ENCODE data around the gene TEKT1.

Gene TEKT1

DNA sequence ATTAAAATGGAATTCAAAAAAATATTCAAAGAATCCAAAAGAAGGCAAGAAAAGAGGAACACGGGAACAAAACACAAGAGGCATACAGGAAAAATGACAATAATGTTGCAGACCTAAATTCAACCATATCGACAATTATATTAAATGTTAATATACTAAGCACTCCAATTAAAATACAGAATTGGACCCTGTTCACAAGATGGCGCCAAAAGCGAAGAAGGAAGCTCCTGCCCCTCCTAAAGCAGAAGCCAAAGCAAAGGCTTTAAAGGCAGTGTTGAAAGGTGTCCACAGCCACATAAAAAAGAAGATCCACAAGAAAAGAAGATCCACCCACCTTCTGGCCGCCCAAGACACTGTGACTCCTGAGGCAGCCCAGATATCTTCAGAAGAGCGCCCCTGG is 82.0 kb downstream of the TEKT1 start:
- no peak for DNase-seq (ENCODE audit: insufficient read length, low spot score)
- TF ChIP-seq, protein P1, sequence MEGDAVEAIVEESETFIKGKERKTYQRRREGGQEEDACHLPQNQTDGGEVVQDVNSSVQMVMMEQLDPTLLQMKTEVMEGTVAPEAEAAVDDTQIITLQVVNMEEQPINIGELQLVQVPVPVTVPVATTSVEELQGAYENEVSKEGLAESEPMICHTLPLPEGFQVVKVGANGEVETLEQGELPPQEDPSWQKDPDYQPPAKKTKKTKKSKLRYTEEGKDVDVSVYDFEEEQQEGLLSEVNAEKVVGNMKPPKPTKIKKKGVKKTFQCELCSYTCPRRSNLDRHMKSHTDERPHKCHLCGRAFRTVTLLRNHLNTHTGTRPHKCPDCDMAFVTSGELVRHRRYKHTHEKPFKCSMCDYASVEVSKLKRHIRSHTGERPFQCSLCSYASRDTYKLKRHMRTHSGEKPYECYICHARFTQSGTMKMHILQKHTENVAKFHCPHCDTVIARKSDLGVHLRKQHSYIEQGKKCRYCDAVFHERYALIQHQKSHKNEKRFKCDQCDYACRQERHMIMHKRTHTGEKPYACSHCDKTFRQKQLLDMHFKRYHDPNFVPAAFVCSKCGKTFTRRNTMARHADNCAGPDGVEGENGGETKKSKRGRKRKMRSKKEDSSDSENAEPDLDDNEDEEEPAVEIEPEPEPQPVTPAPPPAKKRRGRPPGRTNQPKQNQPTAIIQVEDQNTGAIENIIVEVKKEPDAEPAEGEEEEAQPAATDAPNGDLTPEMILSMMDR (IDR thresholded peaks at IDR 0.05; ENCODE audit: insufficient read depth, missing control alignments): no peak
- FAIRE-seq: no peak

DNA sequence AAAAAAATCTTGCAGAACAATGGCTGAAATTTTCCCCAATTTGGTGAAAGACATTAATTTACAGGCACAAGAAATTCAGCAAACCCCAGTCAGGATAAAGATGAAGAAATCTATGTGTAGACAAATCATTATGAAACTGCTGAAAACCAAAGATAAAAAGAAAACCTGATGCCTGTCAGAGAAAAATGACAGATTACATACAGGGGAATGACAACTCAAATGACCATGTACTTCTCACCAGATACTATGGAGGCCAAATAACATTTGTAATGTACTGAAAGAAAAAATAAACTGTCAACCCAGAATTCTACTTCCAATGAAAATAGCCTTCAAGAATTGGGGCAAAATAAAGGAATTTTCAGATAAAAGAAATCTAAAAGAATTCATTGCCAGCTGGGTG is 82.9 kb downstream of the TEKT1 start:
- DNase-seq (ENCODE audit: insufficient read length, low spot score) (no peak), FAIRE-seq (no peak)
- TF ChIP-seq, protein P1 (IDR thresholded peaks at IDR 0.05; ENCODE audit: insufficient read depth, missing control alignments): no peak

All from D721Med (cell line).